ENCODE measurements around the gene CHKA. TPM values are rescaled to one million over a fixed set of nuclear protein-coding genes. Genes with fewer than 3 reads are reported as not detected.

The CHKA gene
- total and polyA plus RNA-seq, 2 of the 8 experiments (the other 6 are each of a cell fraction or from before 2014, with no cell fraction given), result 61.2 to 86.6 TPM

GRCh38 chr11:68064926-68065325, 56.3 kb downstream of the CHKA start (continued):
- TF ChIP-seq RAD21 (IDR thresholded peaks at IDR 0.05 in 1 of 2, conservative IDR thresholded peaks at IDR 0.05 in 1 of 2; ENCODE audit: low read depth in 2 of 2, low read length in 2 of 2) (no peak), GTF2F1 (IDR thresholded peaks at IDR 0.05; ENCODE audit: borderline replicate concordance, low read depth, low read length) (no peak)

Data from H1 (cell line).